Measurements from ENCODE around the gene PDLIM7.

The PDLIM7 gene

GRCh38 chr5:177444106-177445051 lies 53.0 kb downstream of the PDLIM7 start:
- DNase-seq (ENCODE audit: low spot score) = no peak
- H3K27ac ChIP-seq = no peak overlapping the region
- no peak for TF ChIP-seq CTCF (IDR thresholded peaks at IDR 0.05)
- no peak overlapping the region for H3K4me3 ChIP-seq

GRCh38 chr5:177443144-177443983 lies 54.0 kb downstream of the PDLIM7 start:
- no peak overlapping the region for H3K4me3 ChIP-seq
- no peak for TF ChIP-seq CTCF (IDR thresholded peaks at IDR 0.05)
- no peak overlapping the region for H3K27ac ChIP-seq
- DNase-seq (ENCODE audit: low spot score) = no peak

- no peak for DNase-seq (ENCODE audit: low spot score)
- no peak overlapping the region for H3K27ac ChIP-seq
- H3K4me3 ChIP-seq = no peak overlapping the region
- TF ChIP-seq CTCF (IDR thresholded peaks at IDR 0.05) = no peak
Observed at GRCh38 chr5:177442066-177442826, 55.2 kb downstream of the PDLIM7 start.

- Histone ChIP-seq H3K27ac (no peak overlapping the region), H3K4me3 (no peak overlapping the region)
- DNase-seq (ENCODE audit: low spot score) = no peak
- TF ChIP-seq CTCF (IDR thresholded peaks at IDR 0.05) = no peak
Observed at GRCh38 chr5:177440990-177441780, 56.2 kb downstream of the PDLIM7 start.

- Histone ChIP-seq H3K4me3 (no peak overlapping the region), H3K27ac (no peak overlapping the region)
- no peak for DNase-seq (ENCODE audit: low spot score)
- TF ChIP-seq CTCF (IDR thresholded peaks at IDR 0.05) = no peak
Observed at GRCh38 chr5:177440211-177440989, 57.0 kb downstream of the PDLIM7 start.

Data from coronary artery (tissue), 2 donors.